Measurements from ENCODE around the gene TCF12.

TCF12 gene

GRCh38 chr15:57069423-57069822 lies 151.0 kb downstream of the TCF12 start:
- no peak for DNase-seq (ENCODE audit: low read depth in 1 of 2, low spot score in 1 of 2)

GRCh38 chr15:57070674-57071073 lies 152.2 kb downstream of the TCF12 start:
- no peak for DNase-seq (ENCODE audit: low read depth in 1 of 2, low spot score in 1 of 2)
- no peak overlapping the region for H3K27ac ChIP-seq (replicated peaks)
- TF ChIP-seq GABPA (IDR thresholded peaks at IDR 0.05; ENCODE audit: low read depth) (no peak), SPI1 (IDR thresholded peaks at IDR 0.05; ENCODE audit: borderline replicate concordance, low read depth) (no peak), POLR2AphosphoS5 (IDR thresholded peaks at IDR 0.05; ENCODE audit: low read depth) (no peak), REST (IDR thresholded peaks at IDR 0.05; ENCODE audit: insufficient replicate concordance, low read depth) (no peak), CTCF (IDR thresholded peaks at IDR 0.05; ENCODE audit: insufficient read depth, low read length) (no peak)
- no peak overlapping the region for H3K4me3 ChIP-seq (replicated peaks; ENCODE audit: insufficient read depth, low read length)
- H3K27me3 ChIP-seq (ENCODE audit: insufficient read depth, poor library complexity, severe bottlenecking), result no peaks in the 10 kb centered on the region

More at GRCh38 chr15:57069423-57069822, 151.0 kb downstream of the TCF12 start:
- H3K27me3 ChIP-seq (ENCODE audit: insufficient read depth, poor library complexity, severe bottlenecking), result no peaks in the 10 kb centered on the region
- H3K27ac ChIP-seq (replicated peaks), result no peak overlapping the region
- no peak overlapping the region for H3K4me3 ChIP-seq (replicated peaks; ENCODE audit: insufficient read depth, low read length)
- TF ChIP-seq SPI1 (IDR thresholded peaks at IDR 0.05; ENCODE audit: borderline replicate concordance, low read depth) (no peak), REST (IDR thresholded peaks at IDR 0.05; ENCODE audit: insufficient replicate concordance, low read depth) (no peak), GABPA (IDR thresholded peaks at IDR 0.05; ENCODE audit: low read depth) (no peak), CTCF (IDR thresholded peaks at IDR 0.05; ENCODE audit: insufficient read depth, low read length) (no peak), POLR2AphosphoS5 (IDR thresholded peaks at IDR 0.05; ENCODE audit: low read depth) (no peak)

- DNase-seq (ENCODE audit: low read depth in 1 of 2, low spot score in 1 of 2), result peak in 1 of 2 experiments; percentile 30
- Histone ChIP-seq H3K27ac (replicated peaks) (no peak overlapping the region), H3K27me3 (ENCODE audit: insufficient read depth, poor library complexity, severe bottlenecking) (no peaks in the 10 kb centered on the region), H3K4me3 (replicated peaks; ENCODE audit: insufficient read depth, low read length) (no peak overlapping the region)
- TF ChIP-seq SPI1 (IDR thresholded peaks at IDR 0.05; ENCODE audit: borderline replicate concordance, low read depth) (no peak), REST (IDR thresholded peaks at IDR 0.05; ENCODE audit: insufficient replicate concordance, low read depth) (no peak), CTCF (IDR thresholded peaks at IDR 0.05; ENCODE audit: insufficient read depth, low read length) (no peak), POLR2AphosphoS5 (IDR thresholded peaks at IDR 0.05; ENCODE audit: low read depth) (no peak), GABPA (IDR thresholded peaks at IDR 0.05; ENCODE audit: low read depth) (no peak)
These were observed 161.0 kb downstream of the TCF12 start for GRCh38 chr15:57079446-57079845.

Data from HL-60 (cell line).